HepG2 (cell line): ENCODE measurements around the gene PEMT. TPM values are rescaled to one million over a fixed set of nuclear protein-coding genes. Genes with fewer than 3 reads are reported as not detected.

Experiments
- ATAC-seq: fragments of 200-7000 bp; cut with Tn5 transposase; 3 replicates; pipeline ENCODE4 v1.9.1; 2020; ENCODE audit warnings: mild to moderate bottlenecking, moderate library complexity
- BruUV-seq: library from RNA; stranded (reverse); fragments of 400-500 nt; replicated peaks from 2 replicates; lab custom pipeline; 2021; lab: Mats Ljungman, UMichigan
- CTCF ChIA-PET: fragments of 300-600 bp; formaldehyde crosslinking; extraction: SDS; loops from one replicate; lab custom pipeline; 2021; ENCODE audit warnings: low total read pairs, inconsistent platforms, low intra/inter-chr PET ratio; lab: Yijun Ruan, JAX
- POLR2A ChIA-PET: fragments of 350-600 bp; sonication (Branson Sonifier 250); formaldehyde crosslinking; loops from one replicate; lab custom pipeline; 2020; ENCODE audit warnings: antibody characterized with exemption, inconsistent platforms; lab: Yijun Ruan, JAX
- DNase-seq: peaks from one replicate; pipeline ENCODE4 v3.0.0-alpha.2; 2015; ENCODE audit warnings: low spot score
- FAIRE-seq: peaks from 3 replicates; lab custom pipeline; 2011; peaks lifted over from hg19 to GRCh38; lab: Jason Lieb, UNC
- H2AFZ ChIP-seq: one replicate; pipeline ENCODE4 v1.6.1; 2011; ENCODE audit warnings: low read length, inconsistent platforms
- H3K27ac ChIP-seq: fragments of 300-600 bp; 3 replicates; pipeline ENCODE4 v1.8.0; 2011; ENCODE audit warnings: mixed run types, mild to moderate bottlenecking, mixed read lengths, low read length, inconsistent platforms; ENCODE audit not compliant: insufficient read depth; ENCODE audit errors: extremely low read length
- H3K27me3 ChIP-seq, 2 experiments: fragments of 200-600 bp in 1 of 2; 2 replicates in 1 of 2; 3 replicates in 1 of 2; pipeline versions ENCODE4 v1.6.0 to v1.8.0; 2011; ENCODE audit warnings: low read length in 2 of 2, mild to moderate bottlenecking in 2 of 2, moderate library complexity in 2 of 2, inconsistent platforms in 1 of 2; ENCODE audit not compliant: insufficient read depth in 2 of 2, control insufficient read depth in 1 of 2
- H3K36me3 ChIP-seq, 2 experiments: fragments of 200-600 bp in 1 of 2; replicated peaks in 1 of 2; 2 replicates in 1 of 2; 3 replicates in 1 of 2; pipeline versions ENCODE4 v1.5.1 to v1.8.0; 2011; ENCODE audit warnings: low read length in 2 of 2, inconsistent platforms in 1 of 2; ENCODE audit not compliant: insufficient read depth in 2 of 2, control insufficient read depth in 1 of 2
- H3K4me1 ChIP-seq: 2 replicates; pipeline ENCODE4 v1.5.1; 2012; ENCODE audit warnings: low read length, inconsistent platforms; ENCODE audit not compliant: insufficient read depth
- H3K4me2 ChIP-seq: 2 replicates; pipeline ENCODE4 v1.6.0; 2011; ENCODE audit warnings: low read depth, low read length, inconsistent platforms
- H3K4me3 ChIP-seq, 3 experiments: fragments of 200-600 bp in 1 of 3; sonication (generic), shearing (Covaris generic) in 1 of 3; replicated peaks in 1 of 3; 2 replicates each; pipeline ENCODE4 v1.5.1; 2011 to 2016; ENCODE audit warnings: low read length in 3 of 3, inconsistent platforms in 2 of 3, low read depth in 2 of 3, mild to moderate bottlenecking in 2 of 3, control low read depth in 1 of 3, mixed read lengths in 1 of 3; ENCODE audit not compliant: insufficient read depth in 1 of 3
- H3K79me2 ChIP-seq: one replicate; pipeline ENCODE4 v1.6.1; 2011; ENCODE audit warnings: low read length, inconsistent platforms; ENCODE audit not compliant: insufficient read depth
- H3K9ac ChIP-seq: 2 replicates; pipeline ENCODE4 v1.6.0; 2011; ENCODE audit warnings: mild to moderate bottlenecking, low read depth, low read length, inconsistent platforms; ENCODE audit not compliant: insufficient read depth
- H3K9me3 ChIP-seq: 2 replicates; pipeline ENCODE4 v1.5.1; 2012; ENCODE audit warnings: mild to moderate bottlenecking, low read length
- H4K20me1 ChIP-seq: 2 replicates; pipeline ENCODE4 v1.6.0; 2011; ENCODE audit warnings: inconsistent platforms, mild to moderate bottlenecking, low read length, moderate library complexity; ENCODE audit not compliant: insufficient read depth
- ASH2L ChIP-seq: fragments of 300-600, 200-600 bp; sonication (generic); IDR thresholded peaks from 2 replicates; pipeline ENCODE4 v1.7.0; 2017; ENCODE audit warnings: low read depth, mild to moderate bottlenecking, moderate library complexity, mixed read lengths, low read length; ENCODE audit not compliant: insufficient read length
- DMAP1 ChIP-seq: IDR thresholded peaks from 2 replicates; pipeline ENCODE4 v1.6.1; 2016
- EED ChIP-seq: sonication (generic); formaldehyde crosslinking; IDR thresholded peaks from 2 replicates; pipeline ENCODE4 v1.5.0; 2020; ENCODE audit warnings: mild to moderate bottlenecking, missing genetic modification reagents
- HIVEP1 ChIP-seq: sonication (generic); formaldehyde crosslinking; IDR thresholded peaks from 2 replicates; pipeline ENCODE4 v1.4.0; 2020; ENCODE audit warnings: mild to moderate bottlenecking, missing genetic modification reagents
- HOXD1 ChIP-seq: sonication (generic); formaldehyde crosslinking; IDR thresholded peaks from 2 replicates; pipeline ENCODE4 v1.5.0; 2020; ENCODE audit warnings: missing genetic modification reagents
- NKX3-1 ChIP-seq: sonication (generic); formaldehyde crosslinking; IDR thresholded peaks from 2 replicates; pipeline ENCODE4 v1.5.0; 2020; ENCODE audit warnings: missing genetic modification reagents
- PHF5A ChIP-seq: IDR thresholded peaks from one replicate; pipeline ENCODE4 v1.6.1; 2018; ENCODE audit warnings: low read depth, missing genetic modification reagents; ENCODE audit not compliant: unreplicated experiment
- REPIN1 ChIP-seq: sonication (generic); formaldehyde crosslinking; IDR thresholded peaks from 2 replicates; pipeline ENCODE4 v1.8.0; 2022; ENCODE audit warnings: missing genetic modification reagents, low read depth, mild to moderate bottlenecking, borderline replicate concordance
- TEAD3 ChIP-seq: optimal IDR thresholded peaks from 2 replicates; pipeline ENCODE3; 2016; ENCODE audit warnings: borderline replicate concordance
- WIZ ChIP-seq: sonication (generic); formaldehyde crosslinking; IDR thresholded peaks from 2 replicates; pipeline ENCODE4 v1.5.1; 2020; ENCODE audit warnings: mild to moderate bottlenecking, missing genetic modification reagents
- ZFX ChIP-seq: sonication (generic); formaldehyde crosslinking; IDR thresholded peaks from 2 replicates; pipeline ENCODE4 v1.4.0; 2020; ENCODE audit warnings: mild to moderate bottlenecking, low read depth, missing genetic modification reagents, moderate library complexity
- ZNF331 ChIP-seq: sonication (generic); formaldehyde crosslinking; IDR thresholded peaks from 2 replicates; pipeline ENCODE4 v1.4.0; 2020; ENCODE audit warnings: missing genetic modification reagents
- ZNF589 ChIP-seq: sonication (generic); formaldehyde crosslinking; conservative IDR thresholded peaks from 2 replicates; pipeline ENCODE4 v1.8.0; 2022; ENCODE audit warnings: mild to moderate bottlenecking, moderate library complexity, missing genetic modification reagents
- ZNF775 ChIP-seq: sonication (generic); formaldehyde crosslinking; IDR thresholded peaks from 2 replicates; pipeline ENCODE4 v1.4.0; 2020; ENCODE audit warnings: missing genetic modification reagents, mild to moderate bottlenecking, moderate library complexity, borderline replicate concordance
- WGBS: methylation state at CpG from one replicate; pipeline ENCODE4 v1.1.6; 2017; ENCODE audit warnings: low lambda C conversion rate; 5-methylcytosine and 5-hydroxymethylcytosine counted together
- in situ Hi-C: cut with HindIII; loops from 2 replicates; pipeline ENCODE4 v1.10.0; 2017; ENCODE audit warnings: low pct_unique_long_range_greater_than_20kb; ENCODE audit not compliant: extremely low pct_ligation_motif_present
- intact Hi-C: fragments of 100-400 bp; cut with micrococcal nuclease; formaldehyde crosslinking; loops from one replicate; pipeline ENCODE4 v1.10.0; 2022; ENCODE audit not compliant: unreplicated experiment
- polyA plus RNA-seq, 8 experiments: library from polyadenylated mRNA; depleted of rRNA in 3 of 8; stranded (reverse) in 7 of 8; unstranded in 1 of 8; fragments of >200 nt; fragmentation: Illumina TruSeq in 4 of 8; extraction: Trizol in 4 of 8; gene quantifications; 2 replicates each; pipeline versions ENCODE4 v1.2.1 to v1.2.3, GENCODE V29; 2011 to 2016; ENCODE audit warnings: low read depth in 4 of 8, missing spikeins in 1 of 8, mixed read lengths in 1 of 8; ENCODE audit not compliant: insufficient read depth in 1 of 8
- total RNA-seq, 5 experiments: library from RNA; depleted of rRNA; stranded (reverse); fragments of >200 nt; fragmentation: Illumina TruSeq; extraction: Trizol; gene quantifications; 2 replicates each; pipeline ENCODE4 v1.2.3, GENCODE V29; 2016; ENCODE audit warnings: low read depth in 1 of 5
- TF ChIP-seq, protein P1 (sequence below): sonication (generic); formaldehyde crosslinking; IDR thresholded peaks from 2 replicates; pipeline ENCODE4 v1.5.1; 2020; ENCODE audit warnings: missing genetic modification reagents, mild to moderate bottlenecking, borderline replicate concordance

Gene PEMT
- total and polyA plus RNA-seq, 2 of the 13 experiments (the other 11 are each of a cell fraction or from before 2014, with no cell fraction given), result 31.7 to 43.6 TPM

DNA sequence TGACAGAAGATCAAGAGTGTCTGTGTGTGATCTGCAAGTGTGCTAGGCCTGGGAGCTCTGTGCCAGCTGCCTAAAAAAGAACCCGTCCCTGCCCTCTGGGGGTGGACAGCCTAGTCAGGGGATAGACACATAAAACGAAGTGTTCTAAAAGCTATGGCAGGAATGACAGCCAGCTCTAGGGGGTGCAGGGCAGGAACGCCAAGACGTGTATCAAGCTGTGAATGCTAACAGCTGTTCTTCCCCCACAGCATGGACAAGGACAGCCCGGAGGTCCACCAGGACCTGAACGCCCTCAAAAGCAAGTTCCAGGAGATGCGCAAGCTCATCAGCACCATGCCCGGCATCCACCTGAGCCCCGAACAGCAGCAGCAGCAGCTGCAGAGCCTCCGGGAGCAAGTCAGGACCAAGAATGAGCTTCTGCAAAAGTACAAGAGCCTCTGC is 100.5 kb downstream of the PEMT start:
- Histone ChIP-seq H3K4me2 (no peak overlapping the region), H3K27ac (no peak overlapping the region), H3K27me3 (no peaks in the 10 kb centered on the region), H2AFZ (no peak overlapping the region), H3K9ac (no peak overlapping the region), H3K4me3 (no peak overlapping the region), H3K36me3 (peaks cover 12 to 26% of the 10 kb centered on the region in 2 experiments; a peak in 4 of 5 replicates), H3K9me3 (no peaks in the 10 kb centered on the region), H4K20me1 (no peaks in the 10 kb centered on the region), H3K4me1 (peaks cover 36% of the 10 kb centered on the region), H3K79me2 (no peaks in the 10 kb centered on the region)
- 89% methylated on average over 9 of the region's 10 CpGs for WGBS
- TF ChIP-seq ZFX (CRISPR knock-in tag) (no peak), HOXD1 (CRISPR knock-in tag) (no peak), REPIN1 (CRISPR knock-in tag) (no peak), PHF5A (CRISPR knock-in tag) (no peak), EED (CRISPR knock-in tag) (no peak), HIVEP1 (CRISPR knock-in tag) (no peak), ZNF331 (no peak), NKX3-1 (no peak), DMAP1 (CRISPR knock-in tag) (no peak), WIZ (CRISPR knock-in tag) (no peak), ZNF589 (CRISPR knock-in tag) (no peak), ASH2L (no peak), TEAD3 (CRISPR knock-in tag) (no peak), ZNF775 (CRISPR knock-in tag) (no peak)
- TF ChIP-seq, protein P1, sequence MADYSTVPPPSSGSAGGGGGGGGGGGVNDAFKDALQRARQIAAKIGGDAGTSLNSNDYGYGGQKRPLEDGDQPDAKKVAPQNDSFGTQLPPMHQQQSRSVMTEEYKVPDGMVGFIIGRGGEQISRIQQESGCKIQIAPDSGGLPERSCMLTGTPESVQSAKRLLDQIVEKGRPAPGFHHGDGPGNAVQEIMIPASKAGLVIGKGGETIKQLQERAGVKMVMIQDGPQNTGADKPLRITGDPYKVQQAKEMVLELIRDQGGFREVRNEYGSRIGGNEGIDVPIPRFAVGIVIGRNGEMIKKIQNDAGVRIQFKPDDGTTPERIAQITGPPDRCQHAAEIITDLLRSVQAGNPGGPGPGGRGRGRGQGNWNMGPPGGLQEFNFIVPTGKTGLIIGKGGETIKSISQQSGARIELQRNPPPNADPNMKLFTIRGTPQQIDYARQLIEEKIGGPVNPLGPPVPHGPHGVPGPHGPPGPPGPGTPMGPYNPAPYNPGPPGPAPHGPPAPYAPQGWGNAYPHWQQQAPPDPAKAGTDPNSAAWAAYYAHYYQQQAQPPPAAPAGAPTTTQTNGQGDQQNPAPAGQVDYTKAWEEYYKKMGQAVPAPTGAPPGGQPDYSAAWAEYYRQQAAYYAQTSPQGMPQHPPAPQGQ (CRISPR knock-in tag), result no peak
- DNase-seq (no peak), ATAC-seq (no peak), FAIRE-seq (no peak)
- intact Hi-C loops (no loop called here), in situ Hi-C loops (no loop called here)
- BruUV-seq, result no TSS peak
- CTCF ChIA-PET, result interaction anchor here (1.3 kb wide), 1 partner anchor 136 kb away, joined by 4 read pairs; no protein-coding TSS in a partner anchor
- POLR2A ChIA-PET, result interaction anchor here (1.0 to 2.1 kb wide), 4 partner anchors 44 to 85 kb away, joined by 3 to 6 read pairs (median 4); no protein-coding TSS in a partner anchor
